Astrocyte (in vitro differentiated cells and primary cell): Measurements from ENCODE around the gene NPAS3. TPM values are rescaled to one million over a fixed set of nuclear protein-coding genes. Genes with fewer than 3 reads are reported as not detected.

Experiments used
- DNase-seq: peaks from one replicate; pipeline ENCODE4 v3.0.0-alpha.2; 2010; ENCODE audit warnings: low read depth
- FAIRE-seq: peaks from 2 replicates; lab custom pipeline; 2011; peaks lifted over from hg19 to GRCh38; lab: Jason Lieb, UNC
- H2AFZ ChIP-seq: 2 replicates; pipeline ENCODE4 v1.6.0; 2012; ENCODE audit warnings: low read depth, low read length, inconsistent platforms
- H3K27ac ChIP-seq: 2 replicates; pipeline ENCODE4 v1.5.1; 2011; ENCODE audit warnings: low read depth, low read length, inconsistent platforms
- H3K27me3 ChIP-seq: 2 replicates; pipeline ENCODE4 v1.6.0; 2011; ENCODE audit warnings: low read length, inconsistent platforms; ENCODE audit not compliant: insufficient read depth
- H3K36me3 ChIP-seq: 2 replicates; pipeline ENCODE4 v1.5.1; 2011; ENCODE audit warnings: low read length, inconsistent platforms; ENCODE audit not compliant: insufficient read depth
- H3K4me1 ChIP-seq: 2 replicates; pipeline ENCODE4 v1.5.1; 2011; ENCODE audit warnings: low read length, inconsistent platforms; ENCODE audit not compliant: insufficient read depth
- H3K4me2 ChIP-seq: 2 replicates; pipeline ENCODE4 v1.6.0; 2012; ENCODE audit warnings: low read length, inconsistent platforms
- H3K4me3 ChIP-seq: 2 replicates; pipeline ENCODE4 v1.5.1; 2011; ENCODE audit warnings: low read depth, mild to moderate bottlenecking, low read length, inconsistent platforms; ENCODE audit not compliant: insufficient read depth
- H3K79me2 ChIP-seq: 2 replicates; pipeline ENCODE4 v1.6.0; 2012; ENCODE audit warnings: mild to moderate bottlenecking, low read length, inconsistent platforms; ENCODE audit not compliant: insufficient read depth
- H3K9ac ChIP-seq: 2 replicates; pipeline ENCODE4 v1.6.0; 2012; ENCODE audit warnings: mild to moderate bottlenecking, low read length, inconsistent platforms
- H3K9me3 ChIP-seq: 2 replicates; pipeline ENCODE4 v1.5.1; 2012; ENCODE audit warnings: low read depth, mild to moderate bottlenecking, low read length, inconsistent platforms; ENCODE audit not compliant: insufficient read depth
- H4K20me1 ChIP-seq: 2 replicates; pipeline ENCODE4 v1.6.0; 2012; ENCODE audit warnings: low read length, inconsistent platforms; ENCODE audit not compliant: insufficient read depth
- H3K27ac Mint-ChIP-seq: one replicate; pipeline ENCODE4 v1.8.0; 2021; ENCODE audit warnings: mild to moderate bottlenecking, mixed read lengths; ENCODE audit not compliant: unreplicated experiment
- H3K27me3 Mint-ChIP-seq: one replicate; pipeline ENCODE4 v1.8.0; 2021; ENCODE audit warnings: low read depth, mixed read lengths; ENCODE audit not compliant: unreplicated experiment
- H3K36me3 Mint-ChIP-seq: one replicate; pipeline ENCODE4 v1.8.0; 2021; ENCODE audit warnings: low read depth, mixed read lengths; ENCODE audit not compliant: unreplicated experiment
- H3K4me1 Mint-ChIP-seq: one replicate; pipeline ENCODE4 v1.8.0; 2021; ENCODE audit warnings: low read depth, mixed read lengths; ENCODE audit not compliant: unreplicated experiment
- H3K4me3 Mint-ChIP-seq: one replicate; pipeline ENCODE4 v1.8.0; 2021; ENCODE audit warnings: mild to moderate bottlenecking, moderate library complexity, mixed read lengths; ENCODE audit not compliant: unreplicated experiment
- H3K9me3 Mint-ChIP-seq: one replicate; pipeline ENCODE4 v1.8.0; 2021; ENCODE audit warnings: mild to moderate bottlenecking, mixed read lengths; ENCODE audit not compliant: unreplicated experiment
- CTCF ChIP-seq: IDR thresholded peaks from 2 replicates; pipeline ENCODE4 v1.5.1; 2011; ENCODE audit warnings: low read depth, mild to moderate bottlenecking, inconsistent platforms, low read length, moderate library complexity; ENCODE audit not compliant: insufficient read depth
- EZH2 ChIP-seq: IDR thresholded peaks from 2 replicates; pipeline ENCODE4 v1.6.1; 2012; ENCODE audit warnings: mild to moderate bottlenecking, low read length, inconsistent platforms; ENCODE audit not compliant: insufficient read depth
- total RNA-seq: library from RNA; stranded (reverse); gene quantifications from 2 replicates; pipeline ENCODE4 v1.2.1, GENCODE V29; 2021

Gene NPAS3
- total RNA-seq, 1 donor from 2014 or later: 2.6 TPM

GRCh38 chr14:33650430-33650829 is 711.8 kb downstream of the NPAS3 start:
- H3K9ac ChIP-seq: no peak overlapping the region
- H3K4me1 ChIP-seq: peaks cover 25% of the 10 kb centered on the region
- no peaks in the 10 kb centered on the region for H3K27me3 ChIP-seq
- Mint-ChIP-seq H3K27ac (no peak overlapping the region), H3K36me3 (no peaks in the 10 kb centered on the region), H3K27me3 (no peaks in the 10 kb centered on the region), H3K4me3 (no peak overlapping the region), H3K9me3 (no peaks in the 10 kb centered on the region), H3K4me1 (peaks cover 23% of the 10 kb centered on the region)
- TF ChIP-seq EZH2 (no peak), CTCF (no peak)
- DNase-seq (no peak), FAIRE-seq (no peak)
- H3K9me3 ChIP-seq: no peaks in the 10 kb centered on the region
- H2AFZ ChIP-seq: no peak overlapping the region
- H3K4me3 ChIP-seq: no peak overlapping the region
- H3K79me2 ChIP-seq: no peaks in the 10 kb centered on the region
- no peak overlapping the region for H3K4me2 ChIP-seq
- no peaks in the 10 kb centered on the region for H4K20me1 ChIP-seq
- no peaks in the 10 kb centered on the region for H3K36me3 ChIP-seq
- H3K27ac ChIP-seq: no peak overlapping the region

GRCh38 chr14:33652566-33653307 is 714.1 kb downstream of the NPAS3 start:
- Histone ChIP-seq H3K4me2 (no peak overlapping the region), H3K4me1 (peaks cover 9% of the 10 kb centered on the region), H3K9me3 (no peaks in the 10 kb centered on the region), H3K27ac (no peak overlapping the region), H2AFZ (no peak overlapping the region), H3K27me3 (no peaks in the 10 kb centered on the region), H3K9ac (no peak overlapping the region), H3K79me2 (no peaks in the 10 kb centered on the region), H3K4me3 (no peak overlapping the region), H4K20me1 (no peaks in the 10 kb centered on the region), H3K36me3 (no peaks in the 10 kb centered on the region)
- H3K9me3 Mint-ChIP-seq: no peaks in the 10 kb centered on the region
- no peak overlapping the region for H3K4me3 Mint-ChIP-seq
- H3K4me1 Mint-ChIP-seq: peaks cover 11% of the 10 kb centered on the region
- TF ChIP-seq EZH2 (no peak), CTCF (no peak)
- H3K27me3 Mint-ChIP-seq: no peaks in the 10 kb centered on the region
- no peak overlapping the region for H3K27ac Mint-ChIP-seq
- H3K36me3 Mint-ChIP-seq: no peaks in the 10 kb centered on the region
- DNase-seq (no peak), FAIRE-seq (no peak)

GRCh38 chr14:33653308-33653695 is 714.6 kb downstream of the NPAS3 start:
- no peak overlapping the region for H3K4me3 ChIP-seq
- H2AFZ ChIP-seq: no peak overlapping the region
- peaks cover 4% of the 10 kb centered on the region for H3K4me1 ChIP-seq
- H3K27me3 Mint-ChIP-seq: no peaks in the 10 kb centered on the region
- FAIRE-seq: no peak
- H3K79me2 ChIP-seq: no peaks in the 10 kb centered on the region
- H3K9ac ChIP-seq: no peak overlapping the region
- no peak overlapping the region for H3K27ac Mint-ChIP-seq
- no peak overlapping the region for H3K27ac ChIP-seq
- TF ChIP-seq CTCF (no peak), EZH2 (no peak)
- DNase-seq: no peak
- no peaks in the 10 kb centered on the region for H3K27me3 ChIP-seq
- no peaks in the 10 kb centered on the region for H3K9me3 Mint-ChIP-seq
- no peak overlapping the region for H3K4me3 Mint-ChIP-seq
- H3K9me3 ChIP-seq: no peaks in the 10 kb centered on the region
- no peaks in the 10 kb centered on the region for H3K36me3 ChIP-seq
- no peak overlapping the region for H3K4me2 ChIP-seq
- no peaks in the 10 kb centered on the region for H3K36me3 Mint-ChIP-seq
- peaks cover 8% of the 10 kb centered on the region for H3K4me1 Mint-ChIP-seq
- H4K20me1 ChIP-seq: no peaks in the 10 kb centered on the region
